HepG2 (cell line): ENCODE data around the gene RPL6. TPM values are rescaled to one million over a fixed set of nuclear protein-coding genes. Genes with fewer than 3 reads are reported as not detected.
A peak's percentile ranks its signal among the peaks of the same experiment; 100 is the strongest.

Experiments used
- ASH2L ChIP-seq: fragments of 300-600, 200-600 bp; sonication (generic); IDR thresholded peaks from 2 replicates; pipeline ENCODE4 v1.7.0; 2017; ENCODE audit warnings: low read depth, mild to moderate bottlenecking, moderate library complexity, mixed read lengths, low read length; ENCODE audit not compliant: insufficient read length
- DMTF1 ChIP-seq: sonication (generic); formaldehyde crosslinking; IDR thresholded peaks from 2 replicates; pipeline ENCODE4 v1.4.0; 2020; ENCODE audit warnings: mild to moderate bottlenecking, missing genetic modification reagents
- ETV5 ChIP-seq: IDR thresholded peaks from 2 replicates; pipeline ENCODE4 v1.6.1; 2018; ENCODE audit warnings: missing biosample characterization, missing genetic modification reagents, inconsistent platforms, borderline replicate concordance
- HDAC2 ChIP-seq: sonication (generic); formaldehyde crosslinking; IDR thresholded peaks from 2 replicates; pipeline ENCODE4 v1.4.0; 2020; ENCODE audit warnings: missing genetic modification reagents
- HMG20B ChIP-seq: conservative IDR thresholded peaks from 2 replicates; pipeline ENCODE4 v1.6.1; 2016; ENCODE audit warnings: missing genetic modification reagents, missing compliant biosample characterization
- JARID2 ChIP-seq: sonication (generic); formaldehyde crosslinking; IDR thresholded peaks from 2 replicates; pipeline ENCODE4 v1.8.1; 2023; ENCODE audit warnings: missing genetic modification reagents, inconsistent platforms; ENCODE audit not compliant: insufficient replicate concordance
- KAT8 ChIP-seq: IDR thresholded peaks from 2 replicates; pipeline ENCODE4 v1.6.1; 2016; ENCODE audit warnings: missing genetic modification reagents, missing compliant biosample characterization
- MXD4 ChIP-seq: IDR thresholded peaks from 2 replicates; pipeline ENCODE4 v1.6.1; 2016; ENCODE audit warnings: mild to moderate bottlenecking, missing biosample characterization, missing genetic modification reagents
- RFX3 ChIP-seq: IDR thresholded peaks from 2 replicates; pipeline ENCODE4 v1.6.1; 2016; ENCODE audit warnings: missing biosample characterization, missing genetic modification reagents
- SIX4 ChIP-seq: sonication (generic); formaldehyde crosslinking; IDR thresholded peaks from 2 replicates; pipeline ENCODE4 v1.4.0; 2020; ENCODE audit warnings: missing genetic modification reagents
- ZNF121 ChIP-seq: sonication (generic); formaldehyde crosslinking; IDR thresholded peaks from 2 replicates; pipeline ENCODE4 v1.5.0; 2020; ENCODE audit warnings: mild to moderate bottlenecking, missing genetic modification reagents
- ZNF17 ChIP-seq: sonication (generic); formaldehyde crosslinking; IDR thresholded peaks from 2 replicates; pipeline ENCODE4 v1.5.0; 2020; ENCODE audit warnings: mild to moderate bottlenecking, missing genetic modification reagents
- ZNF251 ChIP-seq: sonication (generic); formaldehyde crosslinking; IDR thresholded peaks from 2 replicates; pipeline ENCODE4 v1.9.0; 2021; ENCODE audit warnings: mild to moderate bottlenecking, missing genetic modification reagents
- ZNF333 ChIP-seq: sonication (generic); formaldehyde crosslinking; IDR thresholded peaks from 2 replicates; pipeline ENCODE4 v1.4.0; 2020; ENCODE audit warnings: mild to moderate bottlenecking, missing genetic modification reagents, borderline replicate concordance
- ZNF432 ChIP-seq: sonication (generic); formaldehyde crosslinking; IDR thresholded peaks from 2 replicates; pipeline ENCODE4 v1.5.0; 2020; ENCODE audit warnings: missing genetic modification reagents, mild to moderate bottlenecking, borderline replicate concordance
- ZNF557 ChIP-seq: sonication (generic); formaldehyde crosslinking; IDR thresholded peaks from 2 replicates; pipeline ENCODE4 v1.4.0; 2020; ENCODE audit warnings: missing genetic modification reagents
- ZNF609 ChIP-seq: sonication (generic); formaldehyde crosslinking; IDR thresholded peaks from 2 replicates; pipeline ENCODE4 v1.4.0; 2020; ENCODE audit warnings: mild to moderate bottlenecking, missing genetic modification reagents, borderline replicate concordance
- ZZZ3 ChIP-seq: sonication (generic); formaldehyde crosslinking; IDR thresholded peaks from 2 replicates; pipeline ENCODE4 v1.4.0; 2020; ENCODE audit warnings: missing genetic modification reagents, mild to moderate bottlenecking, borderline replicate concordance
- polyA plus RNA-seq, 8 experiments: library from polyadenylated mRNA; depleted of rRNA in 3 of 8; stranded (reverse) in 7 of 8; unstranded in 1 of 8; fragments of >200 nt; fragmentation: Illumina TruSeq in 4 of 8; extraction: Trizol in 4 of 8; gene quantifications; 2 replicates each; pipeline versions ENCODE4 v1.2.1 to v1.2.3, GENCODE V29; 2011 to 2016; ENCODE audit warnings: low read depth in 4 of 8, missing spikeins in 1 of 8, mixed read lengths in 1 of 8; ENCODE audit not compliant: insufficient read depth in 1 of 8
- total RNA-seq, 5 experiments: library from RNA; depleted of rRNA; stranded (reverse); fragments of >200 nt; fragmentation: Illumina TruSeq; extraction: Trizol; gene quantifications; 2 replicates each; pipeline ENCODE4 v1.2.3, GENCODE V29; 2016; ENCODE audit warnings: low read depth in 1 of 5
- TF ChIP-seq, protein P1 (sequence below): IDR thresholded peaks from 2 replicates; pipeline ENCODE4 v1.6.1; 2016; ENCODE audit warnings: low read depth, control low read depth

RPL6 gene
- total and polyA plus RNA-seq, 2 of the 13 experiments (the other 11 are each of a cell fraction or from before 2014, with no cell fraction given), result 1,551 to 1,719 TPM

GRCh38 chr12:112409064-112409905 is at the start of gene RPL6 (continued):
- no peak for TF ChIP-seq DMTF1 (CRISPR knock-in tag)
- TF ChIP-seq ZNF251 (CRISPR knock-in tag), result 0 out of 2 replicates have a peak, but pooled peaks have one; percentile 65
- TF ChIP-seq HDAC2, result 0 out of 2 replicates have a peak, but pooled peaks have one; percentile 34
- peak; percentile 2; the same call in 1 of the 2 replicates for TF ChIP-seq ZNF609 (CRISPR knock-in tag)
- peak; percentile 79 for TF ChIP-seq MXD4
- TF ChIP-seq ASH2L, result peak; percentile 96
- peak; percentile 89 for TF ChIP-seq ETV5 (CRISPR knock-in tag)
- TF ChIP-seq ZZZ3 (CRISPR knock-in tag), result peak; percentile 100
- TF ChIP-seq, protein P1, sequence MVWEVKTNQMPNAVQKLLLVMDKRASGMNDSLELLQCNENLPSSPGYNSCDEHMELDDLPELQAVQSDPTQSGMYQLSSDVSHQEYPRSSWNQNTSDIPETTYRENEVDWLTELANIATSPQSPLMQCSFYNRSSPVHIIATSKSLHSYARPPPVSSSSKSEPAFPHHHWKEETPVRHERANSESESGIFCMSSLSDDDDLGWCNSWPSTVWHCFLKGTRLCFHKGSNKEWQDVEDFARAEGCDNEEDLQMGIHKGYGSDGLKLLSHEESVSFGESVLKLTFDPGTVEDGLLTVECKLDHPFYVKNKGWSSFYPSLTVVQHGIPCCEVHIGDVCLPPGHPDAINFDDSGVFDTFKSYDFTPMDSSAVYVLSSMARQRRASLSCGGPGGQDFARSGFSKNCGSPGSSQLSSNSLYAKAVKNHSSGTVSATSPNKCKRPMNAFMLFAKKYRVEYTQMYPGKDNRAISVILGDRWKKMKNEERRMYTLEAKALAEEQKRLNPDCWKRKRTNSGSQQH (CRISPR knock-in tag), result 0 out of 2 replicates have a peak, but pooled peaks have one; percentile 50
- TF ChIP-seq KAT8 (CRISPR knock-in tag), result peak; percentile 94
- no peak for TF ChIP-seq HMG20B
- TF ChIP-seq SIX4 (CRISPR knock-in tag), result no peak
- 0 out of 2 replicates have a peak, but pooled peaks have one; percentile 36 for TF ChIP-seq ZNF557 (CRISPR knock-in tag)
- no peak for TF ChIP-seq ZNF432
- 0 out of 2 replicates have a peak, but pooled peaks have one; percentile 20 for TF ChIP-seq ZNF121 (CRISPR knock-in tag)
- TF ChIP-seq ZNF333 (CRISPR knock-in tag), result no peak
- TF ChIP-seq JARID2 (CRISPR knock-in tag), result no peak
- TF ChIP-seq RFX3 (CRISPR knock-in tag), result no peak
- TF ChIP-seq ZNF17 (CRISPR knock-in tag), result no peak
